NCI-H1092 (cell line): Measurements from ENCODE around the gene CTNNA3.

ENCODE experiments used
- DNase-seq: peaks from one replicate; lab custom pipeline; 2025; lab: John Stamatoyannopoulos, UW

The CTNNA3 gene

DNA sequence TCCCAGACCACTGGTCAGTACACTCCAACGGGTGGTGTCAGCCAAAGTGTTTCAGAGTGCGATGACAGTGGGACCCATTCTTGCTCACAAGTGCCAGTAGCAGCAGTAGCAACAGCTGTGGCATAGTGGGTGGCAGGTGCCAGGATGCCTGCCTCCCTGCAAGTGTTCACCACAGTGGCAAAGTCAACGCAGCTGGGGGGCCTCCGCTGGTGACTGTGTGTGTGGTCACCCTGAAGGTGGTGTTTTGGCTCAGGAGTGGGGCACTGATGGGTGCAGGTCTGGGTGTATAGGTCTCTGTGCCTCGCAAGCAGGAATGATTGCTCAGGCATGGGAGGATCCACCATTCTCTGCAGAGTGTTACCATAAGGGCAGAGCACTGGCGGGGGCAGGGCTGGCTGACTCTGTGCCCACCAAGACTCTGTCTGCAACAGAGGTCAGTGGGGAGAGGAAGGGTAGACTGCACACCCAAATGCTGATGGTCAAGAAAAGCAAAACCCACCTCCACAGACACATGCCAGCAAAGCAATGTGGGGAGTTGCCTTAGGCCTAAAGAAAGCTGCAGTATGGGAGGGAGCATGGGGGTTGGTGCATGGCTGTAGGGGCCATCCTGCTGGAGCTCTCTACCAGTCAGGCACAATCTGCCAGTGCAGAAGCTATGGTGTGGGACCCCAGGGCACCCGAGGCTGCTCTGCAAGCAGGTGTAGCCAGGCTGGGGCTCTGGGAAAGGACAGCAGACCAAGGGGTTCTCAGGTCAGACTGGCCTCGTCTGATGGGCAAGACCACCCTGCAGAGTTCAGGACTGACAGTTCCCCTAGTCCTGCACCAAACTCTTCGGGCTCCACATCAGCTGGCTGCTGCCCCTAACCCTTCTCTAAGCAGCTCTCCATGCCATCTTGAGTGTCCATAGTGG, 368.1 kb downstream of the CTNNA3 start:
- DNase-seq = no peak

DNA sequence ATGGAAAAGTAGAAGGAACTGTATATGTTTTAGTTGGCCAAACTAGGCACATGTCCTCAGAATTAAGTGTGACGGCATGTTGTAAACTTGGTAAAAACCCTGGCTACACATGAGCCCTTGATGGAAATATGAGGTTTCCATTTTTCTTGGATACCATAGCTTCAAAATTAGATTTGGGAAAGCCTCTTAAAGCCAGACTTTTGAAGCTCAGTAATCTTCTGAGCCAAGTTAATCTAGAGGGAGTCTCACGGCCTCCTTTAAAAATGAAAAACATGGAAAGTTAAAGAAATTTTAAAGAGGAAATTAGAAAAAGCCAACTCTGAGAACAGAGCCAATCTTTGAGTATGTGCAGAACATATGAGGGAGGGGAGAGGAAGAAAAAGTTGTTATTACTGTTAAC, 376.0 kb downstream of the CTNNA3 start:
- no peak for DNase-seq

DNA sequence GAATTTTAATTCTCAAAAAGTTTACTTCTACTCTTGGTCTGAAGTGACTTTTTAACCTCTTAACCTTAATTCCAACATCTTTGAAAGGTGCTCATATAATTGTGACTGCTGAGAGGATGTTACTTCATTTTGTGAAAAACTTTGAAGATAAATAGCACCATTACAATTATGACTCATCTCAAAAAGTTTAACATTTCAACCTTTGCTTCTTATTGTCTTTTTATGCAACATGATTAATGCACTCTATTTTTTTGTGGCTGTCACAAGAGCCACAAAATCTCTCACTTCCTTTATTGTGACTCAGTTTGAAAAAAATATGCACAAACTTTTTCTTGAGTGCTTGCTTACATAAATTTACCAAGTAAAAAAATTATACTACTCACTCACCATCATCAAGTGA, 387.1 kb downstream of the CTNNA3 start:
- DNase-seq = no peak

DNA sequence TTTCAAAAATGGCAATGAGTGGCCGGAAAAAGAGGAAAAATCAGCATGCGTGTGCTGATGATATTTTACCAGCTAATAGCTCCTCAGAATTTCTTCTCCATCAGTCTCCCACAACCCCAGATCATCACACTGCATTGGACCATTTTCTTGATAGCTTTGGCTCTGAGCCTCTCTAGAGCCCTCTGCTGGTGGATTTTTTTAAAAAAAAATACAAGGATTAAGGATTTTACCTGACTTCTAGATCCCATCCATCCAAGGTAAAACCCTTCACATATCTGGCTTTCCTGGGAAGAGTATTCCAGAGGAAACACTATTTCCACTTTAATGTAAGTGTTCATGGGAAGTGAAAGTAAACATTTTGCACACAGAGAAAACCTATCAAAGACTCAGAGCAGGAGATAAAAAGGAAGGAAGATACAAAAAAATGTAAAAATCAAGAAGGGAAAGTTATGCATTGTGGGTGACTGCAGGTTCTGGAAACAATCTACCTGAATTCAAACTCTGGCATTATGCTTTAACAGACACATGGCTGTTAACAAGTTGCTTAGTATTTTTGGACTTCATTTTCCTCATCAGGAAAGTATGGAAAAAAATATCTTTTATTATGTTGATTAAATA, 389.3 kb downstream of the CTNNA3 start:
- DNase-seq = no peak

DNA sequence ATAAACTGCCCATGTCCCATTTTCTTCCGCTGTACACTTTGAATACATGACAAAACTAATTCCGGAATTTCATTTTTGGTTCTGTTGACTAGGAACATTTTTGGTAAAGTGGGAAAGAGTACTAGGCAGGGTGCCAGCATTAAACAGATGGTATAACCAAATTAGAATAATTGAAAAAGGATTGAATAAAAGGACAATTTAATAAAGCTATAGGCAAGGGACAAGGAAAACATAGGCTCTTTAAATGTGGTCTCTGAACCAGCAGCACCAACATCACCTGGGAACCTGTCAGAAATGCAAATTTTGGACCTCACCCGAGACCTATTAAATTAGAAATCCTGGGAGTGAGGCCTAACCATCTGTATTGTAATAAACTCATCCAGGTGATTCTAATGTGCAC, 393.3 kb downstream of the CTNNA3 start:
- no peak for DNase-seq

DNA sequence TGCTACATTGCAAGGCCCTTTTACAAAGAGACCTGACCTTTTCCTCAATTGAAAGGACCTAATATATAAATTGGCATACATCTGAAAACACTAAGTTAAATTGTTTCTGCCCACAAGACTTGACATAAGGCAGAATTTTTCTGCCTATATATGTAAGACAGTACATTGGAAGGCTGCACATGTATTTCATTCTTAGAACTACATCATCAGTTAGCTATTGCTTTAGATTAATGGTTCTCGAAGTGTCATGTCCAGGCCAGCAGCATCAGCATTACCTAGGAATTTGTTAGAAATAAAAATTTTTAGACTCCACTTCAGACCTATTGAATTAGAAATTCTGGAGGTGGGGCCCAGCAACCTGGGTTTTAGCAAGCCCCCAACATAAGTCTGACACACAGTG, 396.2 kb downstream of the CTNNA3 start:
- no peak for DNase-seq

DNA sequence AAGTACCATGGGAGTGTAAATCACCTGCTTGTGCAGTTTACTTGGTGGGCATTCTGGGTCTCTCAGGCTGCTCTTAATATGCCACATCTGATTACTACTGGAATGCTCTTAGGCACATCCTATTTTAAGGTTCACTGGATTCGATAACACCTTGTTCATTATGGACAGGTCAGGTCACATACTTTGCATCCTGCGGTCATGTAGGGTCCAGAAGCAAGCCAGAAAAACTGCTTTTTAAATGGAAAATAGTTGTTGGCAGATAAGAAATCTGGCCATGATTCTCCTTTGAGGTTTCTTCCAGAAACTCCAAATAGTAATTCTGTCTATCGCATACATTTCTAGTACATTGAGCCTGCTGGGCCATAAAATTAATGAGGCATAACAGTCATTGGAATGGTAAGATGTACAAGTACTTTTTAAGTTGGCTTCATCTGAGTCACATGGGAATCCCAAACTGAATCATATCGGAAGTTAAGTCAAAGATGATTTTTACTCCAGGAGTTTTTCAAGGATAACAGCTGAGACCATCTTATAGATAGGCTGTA, 398.3 kb downstream of the CTNNA3 start:
- DNase-seq = no peak

DNA sequence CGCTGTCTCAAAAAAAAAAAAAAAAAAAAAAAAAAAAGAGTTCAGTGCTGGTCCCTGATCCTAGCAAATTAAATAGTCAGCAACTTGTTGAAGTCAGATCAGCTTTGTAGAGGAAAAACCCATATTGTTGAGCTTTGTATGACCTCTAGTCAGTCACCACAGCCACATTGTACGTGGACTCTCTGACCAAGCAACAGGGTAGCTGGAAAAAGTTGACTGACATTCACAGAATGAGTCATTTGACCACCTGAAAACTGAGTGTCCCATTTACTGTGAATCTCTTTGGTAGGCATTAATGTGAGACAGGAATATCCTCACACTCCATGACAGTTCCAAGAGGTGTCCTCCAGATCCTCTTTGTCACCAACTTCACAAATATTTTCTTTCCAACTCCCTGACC, 399.1 kb downstream of the CTNNA3 start:
- no peak for DNase-seq

DNA sequence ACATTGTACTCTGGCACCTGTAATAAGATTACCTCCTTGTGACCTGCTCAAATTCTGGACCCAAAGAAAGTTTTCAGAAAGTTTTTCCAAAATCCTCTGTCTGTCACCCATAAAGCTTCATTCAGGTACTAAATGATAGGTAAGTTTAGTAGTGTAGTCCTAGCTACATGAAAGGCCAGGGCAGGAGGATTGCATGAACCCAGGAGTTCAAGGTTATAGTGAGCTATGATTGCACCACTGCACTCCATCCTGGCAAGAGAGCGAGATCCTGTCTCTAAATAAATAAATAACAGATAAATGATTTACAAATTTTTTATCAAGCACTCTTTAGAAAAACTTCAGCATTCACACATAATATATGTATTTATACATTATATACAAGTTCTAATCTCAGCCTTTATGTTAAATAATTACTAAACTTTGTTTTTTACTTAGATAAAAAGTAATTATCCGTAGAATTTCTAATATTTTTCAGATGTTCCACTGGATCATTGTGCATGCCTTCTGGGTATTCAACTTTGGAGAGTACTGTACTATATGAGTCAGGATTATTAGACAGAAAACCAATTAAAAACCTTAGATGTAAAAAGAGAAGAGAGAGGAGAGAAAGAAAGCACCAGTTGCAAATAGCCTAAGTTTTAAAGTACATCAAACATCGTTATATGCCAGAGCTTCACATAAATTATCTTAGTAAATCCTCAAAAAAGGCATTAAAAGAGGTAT, 407.1 kb downstream of the CTNNA3 start:
- no peak for DNase-seq

DNA sequence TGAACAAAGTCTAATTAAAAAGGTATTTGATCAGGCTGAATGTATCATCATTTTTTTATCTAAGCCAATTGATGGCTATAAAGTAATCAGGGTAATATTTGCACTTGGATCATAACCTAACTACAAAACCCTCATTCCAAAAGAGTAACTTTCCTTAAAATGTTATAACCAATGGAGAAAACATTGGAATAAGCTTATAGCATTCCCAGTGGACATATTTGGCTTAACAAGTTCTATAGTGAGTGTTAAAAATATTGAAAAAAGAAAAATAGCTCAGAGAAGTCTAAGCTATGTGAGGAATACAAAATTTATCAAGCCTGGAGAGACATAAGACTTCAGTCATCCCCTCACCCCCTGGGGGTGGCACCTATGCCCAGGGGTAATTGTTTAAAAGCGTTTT, 411.4 kb downstream of the CTNNA3 start:
- no peak for DNase-seq

DNA sequence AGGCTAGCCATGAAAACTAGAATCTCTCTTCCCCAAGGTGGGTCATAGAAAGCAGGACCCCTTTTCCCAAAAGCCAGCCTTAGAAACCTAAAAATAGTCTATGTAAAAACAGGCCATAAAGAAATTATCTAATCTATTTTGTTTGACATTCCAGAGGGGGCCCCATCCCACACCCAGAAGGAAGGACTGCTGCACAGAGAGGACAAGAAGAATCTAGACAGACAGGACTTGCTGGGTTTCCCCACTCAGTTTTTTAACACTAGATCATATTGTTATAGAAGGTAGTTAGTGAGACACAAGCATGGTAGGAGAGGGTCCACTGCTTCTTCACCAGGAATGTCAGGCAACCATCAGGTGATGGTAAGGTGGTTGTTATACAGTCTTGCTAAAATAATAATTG, 413.1 kb downstream of the CTNNA3 start:
- no peak for DNase-seq

DNA sequence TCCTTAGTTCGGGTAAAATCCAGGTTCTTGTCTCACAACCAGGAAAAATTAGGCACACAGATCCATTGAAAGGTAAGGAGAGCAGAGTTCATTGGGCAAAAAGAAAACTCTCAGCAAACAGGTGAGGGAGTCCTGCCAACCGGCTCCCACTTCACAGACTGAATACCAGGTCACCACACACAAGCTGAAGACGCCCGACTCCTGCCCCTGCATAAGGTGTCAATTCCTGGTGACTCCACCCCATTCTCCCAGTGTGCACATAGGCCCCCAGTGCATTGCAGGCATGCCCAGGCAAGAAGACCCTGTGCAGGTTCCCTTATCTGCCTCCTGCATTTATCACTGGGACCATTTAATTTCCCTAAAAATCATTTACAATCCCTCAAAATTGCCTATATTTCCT, 415.6 kb downstream of the CTNNA3 start:
- DNase-seq = no peak

DNA sequence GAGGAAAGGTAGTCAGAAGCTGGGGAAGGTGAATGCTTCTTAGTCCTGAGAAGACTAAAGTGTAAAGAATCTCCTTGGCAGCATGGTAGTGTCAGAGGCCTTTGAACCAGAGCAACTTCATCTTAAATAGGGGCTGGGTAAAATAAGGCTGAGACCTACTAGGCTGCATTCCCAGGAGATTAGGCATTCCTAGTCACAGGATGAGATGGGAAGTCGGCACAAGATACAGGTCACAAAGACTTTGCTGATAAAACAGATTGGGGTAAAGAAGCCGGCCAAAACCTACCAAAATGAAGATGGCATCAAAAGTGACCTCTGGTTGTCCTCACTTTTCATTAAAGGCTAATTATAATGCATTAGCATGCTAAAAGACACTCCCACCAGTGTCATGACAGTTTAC, 418.6 kb downstream of the CTNNA3 start:
- no peak for DNase-seq

DNA sequence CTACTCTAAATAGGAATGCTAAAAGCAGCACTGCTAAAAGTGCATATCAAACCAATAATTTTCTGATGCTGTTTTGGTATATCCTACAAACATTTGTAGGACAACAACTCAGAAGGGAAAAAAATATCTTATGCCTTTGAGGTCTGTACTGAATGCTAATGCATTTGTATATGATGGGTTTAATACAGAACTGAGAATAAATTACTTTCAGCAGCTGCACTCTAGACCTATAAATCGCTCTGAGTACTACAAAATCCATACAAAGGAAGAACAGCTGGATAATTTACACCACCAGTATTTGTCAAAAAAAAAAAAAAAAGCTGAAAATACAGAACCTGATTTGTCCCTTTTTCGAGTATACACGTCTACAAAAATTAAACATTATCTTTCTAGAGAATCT, 426.2 kb downstream of the CTNNA3 start:
- DNase-seq = no peak

DNA sequence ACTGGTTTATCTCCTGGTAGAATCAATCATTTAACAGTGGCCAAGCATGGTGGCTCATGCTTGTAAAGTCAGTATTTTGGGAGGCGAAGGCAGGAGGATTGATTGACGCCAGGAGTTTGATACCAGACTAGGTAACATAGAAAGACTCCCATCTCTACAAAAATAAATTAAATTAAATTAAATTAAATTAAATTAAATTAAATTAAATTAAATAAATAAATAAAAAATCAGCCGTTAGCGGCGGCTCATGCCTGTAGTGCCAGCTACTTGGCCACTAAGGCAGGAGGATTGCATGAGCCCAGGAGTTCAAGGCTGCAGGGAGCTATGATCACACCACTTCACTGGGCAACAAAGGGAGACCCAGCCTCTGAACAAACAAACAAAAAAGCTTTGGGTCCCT, 427.8 kb downstream of the CTNNA3 start:
- no peak for DNase-seq

DNA sequence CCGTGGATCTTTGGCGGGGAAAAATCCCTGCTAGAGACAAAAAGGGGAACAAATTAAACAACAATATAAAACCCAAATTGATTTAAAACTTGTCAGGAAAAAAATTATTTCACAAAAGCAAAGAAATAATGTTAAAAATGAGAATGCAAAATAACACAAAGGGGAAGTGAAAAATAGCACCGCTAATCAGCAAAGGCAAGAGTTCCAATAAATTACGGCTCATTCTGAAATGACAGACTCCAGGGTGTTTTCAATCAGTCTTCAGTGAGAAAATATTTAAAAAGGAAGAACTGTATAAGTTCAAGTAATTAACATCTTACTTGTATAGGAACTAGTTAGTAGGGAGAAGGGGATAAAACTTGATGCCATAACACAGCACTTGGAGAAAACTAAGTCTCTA, 433.3 kb downstream of the CTNNA3 start:
- DNase-seq = no peak

DNA sequence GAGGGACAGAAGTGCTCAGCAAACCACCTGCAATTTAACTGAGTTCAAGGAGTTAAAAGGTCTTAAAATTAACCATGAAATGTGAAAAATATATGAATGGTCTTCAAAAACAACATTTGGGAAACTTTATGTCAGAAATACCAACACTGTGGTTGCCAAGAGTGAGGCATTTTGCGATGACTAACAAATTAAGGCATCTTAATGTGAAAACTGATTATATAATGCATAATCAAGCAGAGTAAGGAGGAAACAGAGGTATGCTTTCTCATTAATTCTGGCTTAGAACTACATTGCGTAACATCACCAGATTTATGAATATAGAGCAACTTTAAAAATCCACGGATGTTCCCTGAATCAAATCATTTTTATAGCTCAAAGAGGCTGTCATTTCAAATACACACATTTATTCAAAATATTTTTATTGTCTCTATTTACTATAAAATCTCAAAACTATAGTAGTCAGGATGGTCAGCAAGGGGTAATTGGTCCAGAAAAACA, 434.6 kb downstream of the CTNNA3 start:
- no peak for DNase-seq

DNA sequence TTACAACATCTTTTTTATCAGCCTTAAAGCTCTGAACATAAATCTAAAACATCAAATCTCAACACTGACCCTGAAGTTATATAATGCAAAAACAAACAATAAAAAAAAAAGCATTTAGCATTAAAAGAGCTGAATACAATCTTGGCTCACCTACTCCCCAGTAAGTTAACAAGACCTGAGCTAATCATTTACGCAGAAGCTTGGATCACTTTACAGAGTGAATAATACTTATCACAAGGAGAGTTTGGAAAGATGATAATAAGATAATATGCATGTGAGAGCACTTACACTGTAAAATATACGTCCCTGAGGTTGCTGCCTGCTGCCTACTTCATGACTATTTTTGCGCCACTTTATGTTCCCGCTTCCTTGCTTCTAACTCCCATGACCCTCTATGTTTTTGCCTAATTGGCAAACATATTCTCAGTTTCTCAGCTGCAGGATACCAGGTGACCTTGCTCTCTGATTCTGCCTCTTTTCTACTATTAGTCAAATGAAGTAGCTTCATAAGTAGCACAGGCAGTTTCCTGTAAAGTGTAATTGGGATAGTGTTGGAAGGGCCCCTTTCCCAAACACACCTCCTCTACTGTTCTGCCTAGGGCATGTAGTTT, 436.6 kb downstream of the CTNNA3 start:
- no peak for DNase-seq

DNA sequence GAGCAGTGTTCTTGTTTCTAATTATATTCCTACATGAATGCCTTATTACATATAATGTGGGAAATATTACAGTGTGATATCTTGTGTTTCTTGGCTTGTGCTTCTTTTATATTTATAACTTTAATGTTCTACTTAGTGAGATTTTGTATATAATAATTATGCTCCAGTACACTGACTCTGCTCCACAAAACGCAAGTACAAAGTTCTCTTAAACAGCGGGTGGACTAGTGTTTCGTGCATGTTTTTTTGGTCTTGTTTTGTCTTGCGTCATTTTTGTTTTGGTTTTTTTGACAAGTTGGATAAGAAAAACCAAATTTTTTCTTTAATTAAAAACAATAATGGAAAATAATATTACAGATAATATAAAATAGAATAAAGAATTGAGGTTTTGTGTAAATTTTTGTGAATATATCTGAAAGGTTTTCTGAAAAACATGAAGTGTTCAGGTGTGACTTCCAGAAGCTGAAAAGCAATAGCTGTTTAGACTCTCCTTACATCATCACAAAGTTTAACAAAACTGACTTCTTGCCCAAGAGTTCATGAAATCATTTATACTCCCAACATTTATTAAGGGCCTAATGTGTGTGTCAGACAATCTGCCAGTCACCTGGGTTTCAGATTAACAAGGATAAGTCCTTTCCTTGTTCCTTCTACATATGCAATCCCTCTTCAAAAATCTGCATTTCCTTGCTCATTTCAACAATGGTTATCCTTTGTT, 438.4 kb downstream of the CTNNA3 start:
- DNase-seq = no peak

DNA sequence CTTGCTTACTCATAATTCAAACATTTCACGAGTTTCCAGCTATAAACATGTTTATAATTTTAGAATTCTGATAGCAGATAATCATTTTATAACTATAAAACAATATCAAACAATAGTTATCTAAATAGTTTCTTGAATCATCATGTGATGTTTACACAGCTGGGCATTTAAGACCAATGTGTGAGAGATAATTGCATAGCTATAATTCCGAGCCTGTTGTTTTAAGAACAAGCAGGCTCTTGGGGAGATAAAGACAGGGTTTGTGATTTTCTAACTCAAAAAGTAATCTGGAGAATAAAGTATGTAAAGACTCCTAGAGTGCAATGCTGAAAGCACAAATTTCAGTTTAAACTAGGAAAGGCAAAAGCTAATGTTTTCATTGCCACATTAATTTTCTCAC, 439.0 kb downstream of the CTNNA3 start:
- DNase-seq = no peak

DNA sequence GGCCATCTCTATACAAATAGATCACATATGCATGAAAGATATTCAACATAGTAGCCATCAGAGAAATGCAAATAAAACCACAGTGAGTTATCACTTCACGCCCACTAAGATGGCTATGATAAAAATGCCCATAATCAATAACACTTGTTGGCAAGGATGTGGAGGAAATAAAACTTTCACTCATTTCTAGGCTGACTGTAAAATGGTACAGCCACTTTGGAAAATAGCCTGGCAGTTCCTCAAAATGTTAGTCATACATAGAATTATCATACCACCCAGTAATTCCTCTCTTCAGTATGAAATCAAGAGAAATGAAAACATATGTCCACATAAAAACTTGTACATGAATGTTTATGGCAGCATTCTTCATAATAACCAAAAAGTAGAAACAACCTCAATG, 445.3 kb downstream of the CTNNA3 start:
- DNase-seq = no peak
